ENCODE measurements around the gene DHRSX.
"Not testable (repeated sequence)": the region's sequence is repeated elsewhere in the genome, so short reads cannot be mapped to it uniquely, and the experiment has no call there.

The DHRSX gene

GRCh38 chrX:2243913-2244460, 256.8 kb downstream of the DHRSX start:
- H3K27ac ChIP-seq (ENCODE audit: poor library complexity, severe bottlenecking) = no peak overlapping the region
- no peak for TF ChIP-seq CTCF (IDR thresholded peaks at IDR 0.05; ENCODE audit: poor library complexity, severe bottlenecking)
- H3K9me3 ChIP-seq (ENCODE audit: severe bottlenecking) = no peaks in the 10 kb centered on the region
- ATAC-seq (ENCODE audit: low read depth) = no peak
- no peaks in the 10 kb centered on the region for H3K36me3 ChIP-seq (ENCODE audit: low read depth)
- H3K27me3 ChIP-seq (ENCODE audit: insufficient read depth, poor library complexity, severe bottlenecking) = no peaks in the 10 kb centered on the region
- H3K4me1 ChIP-seq (ENCODE audit: insufficient read depth, poor library complexity, severe bottlenecking) = no peaks in the 10 kb centered on the region
- H3K4me3 ChIP-seq (ENCODE audit: severe bottlenecking) = no peak overlapping the region
- DNase-seq (ENCODE audit: low spot score) = no peak

GRCh38 chrX:2242980-2243379, 257.8 kb downstream of the DHRSX start:
- Histone ChIP-seq H3K27ac (ENCODE audit: poor library complexity, severe bottlenecking) (no peak overlapping the region), H3K4me1 (ENCODE audit: insufficient read depth, poor library complexity, severe bottlenecking) (no peaks in the 10 kb centered on the region), H3K4me3 (ENCODE audit: severe bottlenecking) (no peak overlapping the region), H3K36me3 (ENCODE audit: low read depth) (no peaks in the 10 kb centered on the region), H3K9me3 (ENCODE audit: severe bottlenecking) (no peaks in the 10 kb centered on the region), H3K27me3 (ENCODE audit: insufficient read depth, poor library complexity, severe bottlenecking) (no peaks in the 10 kb centered on the region)
- TF ChIP-seq CTCF (IDR thresholded peaks at IDR 0.05; ENCODE audit: poor library complexity, severe bottlenecking) = no peak
- DNase-seq (ENCODE audit: low spot score) (no peak), ATAC-seq (ENCODE audit: low read depth) (no peak)

- TF ChIP-seq CTCF (IDR thresholded peaks at IDR 0.05; ENCODE audit: poor library complexity, severe bottlenecking) = no peak
- Histone ChIP-seq H3K27ac (ENCODE audit: poor library complexity, severe bottlenecking) (no peak overlapping the region), H3K27me3 (ENCODE audit: insufficient read depth, poor library complexity, severe bottlenecking) (no peaks in the 10 kb centered on the region), H3K36me3 (ENCODE audit: low read depth) (no peaks in the 10 kb centered on the region), H3K4me3 (ENCODE audit: severe bottlenecking) (no peak overlapping the region), H3K9me3 (ENCODE audit: severe bottlenecking) (no peaks in the 10 kb centered on the region), H3K4me1 (ENCODE audit: insufficient read depth, poor library complexity, severe bottlenecking) (no peaks in the 10 kb centered on the region)
- ATAC-seq (ENCODE audit: low read depth) (no peak), DNase-seq (ENCODE audit: low spot score) (no peak)
Measured at GRCh38 chrX:2242326-2242725, 258.4 kb downstream of the DHRSX start.

GRCh38 chrX:2241496-2241895, 259.3 kb downstream of the DHRSX start:
- ATAC-seq (ENCODE audit: low read depth); H3K36me3 ChIP-seq (ENCODE audit: low read depth); H3K4me1 ChIP-seq (ENCODE audit: insufficient read depth, poor library complexity, severe bottlenecking); H3K4me3 ChIP-seq (ENCODE audit: severe bottlenecking); DNase-seq (ENCODE audit: low spot score); H3K27ac ChIP-seq (ENCODE audit: poor library complexity, severe bottlenecking); H3K9me3 ChIP-seq (ENCODE audit: severe bottlenecking); H3K27me3 ChIP-seq (ENCODE audit: insufficient read depth, poor library complexity, severe bottlenecking): not testable (repeated sequence)

GRCh38 chrX:2240761-2241160, 260.0 kb downstream of the DHRSX start:
- H3K9me3 ChIP-seq (ENCODE audit: severe bottlenecking); H3K4me3 ChIP-seq (ENCODE audit: severe bottlenecking); H3K36me3 ChIP-seq (ENCODE audit: low read depth); ATAC-seq (ENCODE audit: low read depth); H3K4me1 ChIP-seq (ENCODE audit: insufficient read depth, poor library complexity, severe bottlenecking); DNase-seq (ENCODE audit: low spot score); H3K27ac ChIP-seq (ENCODE audit: poor library complexity, severe bottlenecking); H3K27me3 ChIP-seq (ENCODE audit: insufficient read depth, poor library complexity, severe bottlenecking): not testable (repeated sequence)

- Histone ChIP-seq H3K9me3 (ENCODE audit: severe bottlenecking) (no peaks in the 10 kb centered on the region), H3K4me1 (ENCODE audit: insufficient read depth, poor library complexity, severe bottlenecking) (no peaks in the 10 kb centered on the region), H3K27me3 (ENCODE audit: insufficient read depth, poor library complexity, severe bottlenecking) (no peaks in the 10 kb centered on the region), H3K4me3 (ENCODE audit: severe bottlenecking) (no peak overlapping the region), H3K27ac (ENCODE audit: poor library complexity, severe bottlenecking) (no peak overlapping the region), H3K36me3 (ENCODE audit: low read depth) (no peaks in the 10 kb centered on the region)
- DNase-seq (ENCODE audit: low spot score) = no peak
- ATAC-seq (ENCODE audit: low read depth) = no peak
- no peak for TF ChIP-seq CTCF (IDR thresholded peaks at IDR 0.05; ENCODE audit: poor library complexity, severe bottlenecking)
Measured at GRCh38 chrX:2237976-2238375, 262.8 kb downstream of the DHRSX start.

All from RWPE2 (cell line).